Measurements from ENCODE around the gene SLC5A12.

- TF ChIP-seq EZH2 (IDR thresholded peaks at IDR 0.05; ENCODE audit: low read length, unreplicated experiment) (no peak), EZH2phosphoT487 (IDR thresholded peaks at IDR 0.05; ENCODE audit: borderline replicate concordance, low read length) (no peak)
These were observed 4.1 kb downstream of the SLC5A12 start for GRCh38 chr11:26717771-26718170.
